Left cardiac atrium (tissue), 4 donors: ENCODE results near the gene AMBRA1. TPM values are rescaled to one million over a fixed set of nuclear protein-coding genes. Genes with fewer than 3 reads are reported as not detected.

Source experiments
- ATAC-seq, 2 donors: fragments of 200-7000 bp; cut with Tn5 transposase; one replicate each; pipeline ENCODE4 v1.9.1; 2020; ENCODE audit warnings: mild to moderate bottlenecking in 2 of 2, moderate library complexity in 2 of 2
- DNase-seq: peaks from one replicate; pipeline ENCODE4 v3.0.0-alpha.2; 2020
- intact Hi-C, 2 donors: fragments of 100-400 bp; cut with DNase I; formaldehyde crosslinking; loops; one replicate each; pipeline versions ENCODE4 v1.14.1 to v1.15.1; 2022 to 2023
- total RNA-seq, 2 donors: library from RNA; stranded (reverse); fragmentation: NEBNext Ultra II Directional; extraction: Animal tissue kit (Norgen Biotek cat#: 25700); gene quantifications; one replicate each; pipeline ENCODE4 v1.2.1, GENCODE V29; 2021
- donor health status: DM: no; HTN: yes; CAD: no.
- donor health status: DM: no; HTN: yes; CAD: no; lungs with severe emphysema.
- donor health status: DM: yes; HTN: yes; CAD: no.
- donor health status: Dilated cardiomyopathy.

The AMBRA1 gene
- total RNA-seq, 2 donors from 2014 or later, result 14.9 to 20.1 TPM

- intact Hi-C loops, result loop anchor here in 1 of 2 donors (5.0 kb wide), 1 partner anchor 36 kb away; no protein-coding TSS in a partner anchor
- ATAC-seq (peak in 1 of 2 donors; percentile 16), DNase-seq (no peak)
Observed at GRCh38 chr11:46491661-46492330, 102.0 kb downstream of the AMBRA1 start.

GRCh38 chr11:46490666-46491065 is 103.2 kb downstream of the AMBRA1 start:
- ATAC-seq, result no peak
- intact Hi-C loops, result loop anchor here in 1 of 2 donors (5.0 kb wide), 1 partner anchor 37 kb away; no protein-coding TSS in a partner anchor
- DNase-seq, result no peak

- intact Hi-C loops, result loop anchor here in 1 of 2 donors (5.0 kb wide), 1 partner anchor 37 kb away; no protein-coding TSS in a partner anchor
- DNase-seq, result no peak
- ATAC-seq, result peak; percentile 30 to 48
Observed at GRCh38 chr11:46489656-46490560, 103.9 kb downstream of the AMBRA1 start.

- intact Hi-C loops, result no loop called here
- DNase-seq, result no peak
- no peak for ATAC-seq
Observed at GRCh38 chr11:46485856-46486443, 107.9 kb downstream of the AMBRA1 start.

GRCh38 chr11:46484101-46484500 is 109.7 kb downstream of the AMBRA1 start:
- ATAC-seq, result no peak
- intact Hi-C loops, result no loop called here
- DNase-seq, result no peak

GRCh38 chr11:46480909-46481308 is 112.9 kb downstream of the AMBRA1 start:
- intact Hi-C loops, result no loop called here
- ATAC-seq (no peak), DNase-seq (no peak)

- ATAC-seq, result no peak
- intact Hi-C loops, result no loop called here
Observed at GRCh38 chr11:46480166-46480726, 113.6 kb downstream of the AMBRA1 start.

GRCh38 chr11:46479601-46480000 is 114.2 kb downstream of the AMBRA1 start:
- ATAC-seq, result no peak
- intact Hi-C loops, result no loop called here
- DNase-seq, result no peak

More at GRCh38 chr11:46480166-46480726, 113.6 kb downstream of the AMBRA1 start:
- no peak for DNase-seq

- no peak for DNase-seq
- intact Hi-C loops, result no loop called here
- no peak for ATAC-seq
Observed at GRCh38 chr11:46478196-46478595, 115.6 kb downstream of the AMBRA1 start.

GRCh38 chr11:46477136-46477535 is 116.7 kb downstream of the AMBRA1 start:
- ATAC-seq (no peak), DNase-seq (no peak)
- intact Hi-C loops, result no loop called here

- no peak for DNase-seq
- intact Hi-C loops, result no loop called here
- no peak for ATAC-seq
Observed at GRCh38 chr11:46475926-46476545, 117.8 kb downstream of the AMBRA1 start.

- intact Hi-C loops, result no loop called here
- no peak for DNase-seq
- ATAC-seq, result no peak
Observed at GRCh38 chr11:46475051-46475925, 118.5 kb downstream of the AMBRA1 start.

- no peak for DNase-seq
- intact Hi-C loops, result no loop called here
- ATAC-seq, result peak; percentile 41 to 85
Observed at GRCh38 chr11:46472662-46472994, 121.2 kb downstream of the AMBRA1 start.

GRCh38 chr11:46471943-46472661 is 121.7 kb downstream of the AMBRA1 start:
- intact Hi-C loops, result no loop called here
- no peak for ATAC-seq
- DNase-seq, result no peak

- ATAC-seq (no peak), DNase-seq (no peak)
- intact Hi-C loops, result no loop called here
Observed at GRCh38 chr11:46469926-46470325, 123.9 kb downstream of the AMBRA1 start.

- intact Hi-C loops, result no loop called here
- DNase-seq, result no peak
Observed at GRCh38 chr11:46465683-46466082, 128.1 kb downstream of the AMBRA1 start.

GRCh38 chr11:46463701-46464421 is 130.0 kb downstream of the AMBRA1 start:
- intact Hi-C loops, result no loop called here
- no peak for DNase-seq
- no peak for ATAC-seq

More at GRCh38 chr11:46465683-46466082, 128.1 kb downstream of the AMBRA1 start:
- ATAC-seq, result no peak
